Testis (tissue), 3 donors: ENCODE data around the gene MYO1G. TPM values are rescaled to one million over a fixed set of nuclear protein-coding genes. Genes with fewer than 3 reads are reported as not detected.

Source experiments
- DNase-seq: peaks from one replicate; pipeline ENCODE4 v3.0.0-alpha.2; 2019
- H3K27ac ChIP-seq, 2 donors: fragments of 200-600 bp; sonication (generic); one replicate each; pipeline ENCODE4 v1.5.1; 2019
- H3K27me3 ChIP-seq: fragments of 200-600 bp; sonication (generic); one replicate; pipeline ENCODE4 v1.5.1; 2019
- H3K36me3 ChIP-seq: fragments of 200-600 bp; sonication (generic); one replicate; pipeline ENCODE4 v1.5.1; 2017; ENCODE audit warnings: low read depth; ENCODE audit errors: missing control alignments
- H3K4me1 ChIP-seq: fragments of 200-600 bp; sonication (generic); one replicate; pipeline ENCODE4 v1.5.1; 2019
- H3K4me3 ChIP-seq, 2 donors: fragments of 200-600 bp; sonication (generic); one replicate each; pipeline ENCODE4 v1.5.1; 2017 to 2019
- H3K9me3 ChIP-seq: fragments of 200-600 bp; sonication (generic); one replicate; pipeline ENCODE4 v1.5.1; 2017
- CTCF ChIP-seq, 3 experiments: fragments of 450-650 bp in 2 of 3; fragments of 200-600 bp in 1 of 3; sonication (generic) in 1 of 3; IDR thresholded peaks; one replicate each; pipeline ENCODE4 v1.5.1; 2016 to 2019; ENCODE audit warnings: antibody characterized with exemption in 3 of 3, mild to moderate bottlenecking in 2 of 3, moderate library complexity in 1 of 3
- POLR2A ChIP-seq: fragments of 450-650 bp; IDR thresholded peaks from one replicate; pipeline ENCODE4 v1.6.1; 2017; ENCODE audit warnings: antibody characterized with exemption, mild to moderate bottlenecking, moderate library complexity
- WGBS, 2 donors: methylation state at CpG; one replicate each; pipeline ENCODE4 v1.1.5; 2018; 5-methylcytosine and 5-hydroxymethylcytosine counted together
- intact Hi-C: fragments of 100-400 bp; cut with DNase I; formaldehyde crosslinking; loops from one replicate; pipeline ENCODE4 v1.15.1; 2023; ENCODE audit warnings: low total_unique reads
- polyA plus RNA-seq: library from polyadenylated mRNA; stranded (reverse); fragments of 350-450 nt; fragmentation: Illumina TruSeq; extraction: RNeasy Lipid Tissue Mini Kit (QIAGEN cat#74804); gene quantifications from one replicate; pipeline ENCODE4 v1.2.3, GENCODE V29; 2014; ENCODE audit warnings: low read depth, low replicate concordance; ENCODE audit not compliant: insufficient read depth
- total RNA-seq, 2 donors: library from RNA; depleted of rRNA; stranded (reverse); fragments of >200 nt; gene quantifications; one replicate each; pipeline ENCODE4 v1.2.3, GENCODE V29; 2016

Gene MYO1G
- total and polyA plus RNA-seq, 3 donors from 2014 or later = 0.63 to 2.5 (median 1.7) TPM

- peaks cover 42% of the 10 kb centered on the region for H3K4me1 ChIP-seq
- WGBS, 2 donors = 75 to 78% methylated on average over 7 of the region's 7 CpGs
- peak overlapping the region in 1 of 2 donors; percentile 54 for H3K4me3 ChIP-seq
Measured at GRCh38 chr7:44987457-44987856, 8.6 kb upstream of the MYO1G start.

GRCh38 chr7:44986218-44987053, 7.6 kb upstream of the MYO1G start:
- intact Hi-C loops = loop anchor here (10.0 kb wide), 1 partner anchor 118 kb away; no protein-coding TSS in a partner anchor
- no peaks in the 10 kb centered on the region for H3K27me3 ChIP-seq
- peak overlapping the region; percentile 79 to 90 for H3K27ac ChIP-seq
- H3K36me3 ChIP-seq = no peaks in the 10 kb centered on the region
- WGBS, 2 donors = 1% methylated on average over 25 to 68 of the region's 68 CpGs
- H3K9me3 ChIP-seq = no peaks in the 10 kb centered on the region
- H3K4me3 ChIP-seq = peak overlapping the region; percentile 54 to 56
- peak; percentile 94 for DNase-seq
- peak; percentile 81 for TF ChIP-seq POLR2A
- no peak for TF ChIP-seq CTCF (IDR thresholded peaks at IDR 0.05)
- H3K4me1 ChIP-seq = peaks cover 37% of the 10 kb centered on the region

More at GRCh38 chr7:44987457-44987856, 8.6 kb upstream of the MYO1G start:
- no peaks in the 10 kb centered on the region for H3K9me3 ChIP-seq
- TF ChIP-seq CTCF (IDR thresholded peaks at IDR 0.05) = no peak
- no peak for TF ChIP-seq POLR2A
- no peaks in the 10 kb centered on the region for H3K36me3 ChIP-seq
- intact Hi-C loops = loop anchor here (10.0 kb wide), 1 partner anchor 117 kb away; no protein-coding TSS in a partner anchor
- DNase-seq = no peak
- no peaks in the 10 kb centered on the region for H3K27me3 ChIP-seq
- peak overlapping the region; percentile 79 to 90 for H3K27ac ChIP-seq

- H3K27me3 ChIP-seq = no peaks in the 10 kb centered on the region
- no peak for TF ChIP-seq CTCF (IDR thresholded peaks at IDR 0.05)
- TF ChIP-seq POLR2A = no peak
- H3K36me3 ChIP-seq = no peaks in the 10 kb centered on the region
- H3K4me1 ChIP-seq = peaks cover 31% of the 10 kb centered on the region
- WGBS, 2 donors = 10 to 11% methylated on average over 7 to 8 of the region's 8 CpGs
- peak overlapping the region; percentile 54 to 56 for H3K4me3 ChIP-seq
- DNase-seq = no peak
- intact Hi-C loops = loop anchor here (10.0 kb wide), 1 partner anchor 119 kb away; no protein-coding TSS in a partner anchor
- no peaks in the 10 kb centered on the region for H3K9me3 ChIP-seq
- peak overlapping the region; percentile 79 to 90 for H3K27ac ChIP-seq
Measured at GRCh38 chr7:44985900-44986217, 7.0 kb upstream of the MYO1G start.

GRCh38 chr7:44985033-44985695, 6.3 kb upstream of the MYO1G start:
- H3K4me1 ChIP-seq = peaks cover 29% of the 10 kb centered on the region
- H3K4me3 ChIP-seq = no peak overlapping the region
- H3K9me3 ChIP-seq = no peaks in the 10 kb centered on the region
- H3K27me3 ChIP-seq = no peaks in the 10 kb centered on the region
- no peaks in the 10 kb centered on the region for H3K36me3 ChIP-seq
- TF ChIP-seq POLR2A = no peak
- no peak for TF ChIP-seq CTCF (IDR thresholded peaks at IDR 0.05)
- intact Hi-C loops = loop anchor here (10.0 kb wide), 1 partner anchor 120 kb away; no protein-coding TSS in a partner anchor
- H3K27ac ChIP-seq = peak overlapping the region in 1 of 2 donors; percentile 90
- WGBS, 2 donors = 73 to 76% methylated on average over 6 of the region's 6 CpGs
- DNase-seq = no peak
